Naive thymus-derived CD8-positive, alpha-beta T cell (primary cell): ENCODE data around the gene AQP12B. TPM values are rescaled to one million over a fixed set of nuclear protein-coding genes. Genes with fewer than 3 reads are reported as not detected.

Source experiments
- ATAC-seq, 2 donors: fragments of 150-1000 bp; cut with Tn5 transposase in 1 of 2; sonication (Bioruptor Pico), chemical (Tn5 transposase) in 1 of 2; 1 replicate in 1 of 2; 2 replicates in 1 of 2; pipeline ENCODE4 v1.10.0; 2021; ENCODE audit warnings: mild to moderate bottlenecking in 2 of 2, moderate library complexity in 2 of 2
- POLR2A ChIA-PET: fragments of 350-600 bp; sonication (Branson Sonifier 250); formaldehyde crosslinking; loops from one replicate; lab custom pipeline; 2021; ENCODE audit warnings: antibody characterized with exemption; lab: Charles Lee
- DNase-seq, 10 donors: peaks; one replicate each; pipeline versions ENCODE4 v3.0.0 to v3.0.0-alpha.2; 2020 to 2022
- H3K27ac Mint-ChIP-seq, 10 donors: one replicate each; pipeline ENCODE4 v1.8.0; 2020 to 2022; ENCODE audit warnings: mild to moderate bottlenecking in 10 of 10, mixed read lengths in 10 of 10, moderate library complexity in 4 of 10, inconsistent platforms in 1 of 10
- H3K27me3 Mint-ChIP-seq, 5 donors: one replicate each; pipeline ENCODE4 v1.8.0; 2021 to 2022; ENCODE audit warnings: mixed read lengths in 5 of 5
- H3K36me3 Mint-ChIP-seq, 3 donors: one replicate each; pipeline ENCODE4 v1.8.0; 2020 to 2022; ENCODE audit warnings: mixed read lengths in 3 of 3, mild to moderate bottlenecking in 2 of 3, inconsistent platforms in 1 of 3
- H3K4me1 Mint-ChIP-seq, 4 donors: one replicate each; pipeline ENCODE4 v1.8.0; 2021 to 2022; ENCODE audit warnings: mixed read lengths in 4 of 4
- H3K4me3 Mint-ChIP-seq, 10 donors: one replicate each; pipeline ENCODE4 v1.8.0; 2020 to 2022; ENCODE audit warnings: mild to moderate bottlenecking in 10 of 10, mixed read lengths in 10 of 10, moderate library complexity in 6 of 10, inconsistent platforms in 1 of 10
- H3K9me3 Mint-ChIP-seq, 9 donors: one replicate each; pipeline ENCODE4 v1.8.0; 2020 to 2022; ENCODE audit warnings: mixed read lengths in 9 of 9, mild to moderate bottlenecking in 3 of 9, inconsistent platforms in 1 of 9, moderate library complexity in 1 of 9
- polyA plus RNA-seq, 3 donors: library from polyadenylated mRNA; unstranded; fragments of 300-500 nt; fragmentation: Illumina TruSeq; gene quantifications; one replicate each; pipeline ENCODE4 v1.2.3, GENCODE V29; 2021
- total RNA-seq, 8 experiments: library from RNA in 2 of 8; stranded (reverse) in 2 of 8; gene quantifications; one replicate each; pipeline ENCODE4 v1.2.3 and lab custom pipeline; 2021 to 2026

Gene AQP12B
- total and polyA plus RNA-seq, 5 experiments from 2014 or later: not detected

DNA sequence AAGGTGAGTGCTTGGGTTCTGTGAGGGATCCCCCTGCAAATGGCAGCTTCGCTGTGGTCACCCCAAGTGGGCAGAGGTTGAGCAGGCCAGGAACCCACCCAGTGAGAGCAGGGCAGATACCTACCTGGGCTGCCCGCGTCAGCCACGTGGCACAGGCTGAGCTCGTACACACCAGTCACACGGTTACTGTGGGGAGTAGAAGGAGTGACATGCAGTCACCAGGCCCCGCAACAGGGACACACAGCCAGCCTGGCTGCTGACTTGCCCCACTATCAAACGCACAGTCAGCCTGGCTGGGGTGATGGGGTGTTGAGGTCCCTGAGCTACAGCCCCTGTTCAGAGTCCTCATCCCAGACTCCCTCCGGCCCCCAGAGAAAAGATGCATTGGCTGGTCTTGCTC lies 41.2 kb upstream of the AQP12B start:
- H3K27ac Mint-ChIP-seq: no peak overlapping the region
- DNase-seq (no peak), ATAC-seq (no peak)
- peaks cover 0 to 2% (median 0%) of the 10 kb centered on the region in 5 donors for H3K27me3 Mint-ChIP-seq
- H3K4me3 Mint-ChIP-seq: no peak overlapping the region
- H3K4me1 Mint-ChIP-seq: no peaks in the 10 kb centered on the region
- no peaks in the 10 kb centered on the region for H3K9me3 Mint-ChIP-seq
- POLR2A ChIA-PET: no interaction called here
- H3K36me3 Mint-ChIP-seq: no peaks in the 10 kb centered on the region

GRCh38 chr2:240722796-240723735 lies 40.4 kb upstream of the AQP12B start:
- H3K27ac Mint-ChIP-seq: no peak overlapping the region
- H3K4me3 Mint-ChIP-seq: no peak overlapping the region
- no peaks in the 10 kb centered on the region for H3K4me1 Mint-ChIP-seq
- POLR2A ChIA-PET: no interaction called here
- no peaks in the 10 kb centered on the region for H3K36me3 Mint-ChIP-seq
- no peaks in the 10 kb centered on the region for H3K9me3 Mint-ChIP-seq
- DNase-seq (no peak), ATAC-seq (no peak)
- peaks cover 0 to 2% (median 0%) of the 10 kb centered on the region in 5 donors for H3K27me3 Mint-ChIP-seq

DNA sequence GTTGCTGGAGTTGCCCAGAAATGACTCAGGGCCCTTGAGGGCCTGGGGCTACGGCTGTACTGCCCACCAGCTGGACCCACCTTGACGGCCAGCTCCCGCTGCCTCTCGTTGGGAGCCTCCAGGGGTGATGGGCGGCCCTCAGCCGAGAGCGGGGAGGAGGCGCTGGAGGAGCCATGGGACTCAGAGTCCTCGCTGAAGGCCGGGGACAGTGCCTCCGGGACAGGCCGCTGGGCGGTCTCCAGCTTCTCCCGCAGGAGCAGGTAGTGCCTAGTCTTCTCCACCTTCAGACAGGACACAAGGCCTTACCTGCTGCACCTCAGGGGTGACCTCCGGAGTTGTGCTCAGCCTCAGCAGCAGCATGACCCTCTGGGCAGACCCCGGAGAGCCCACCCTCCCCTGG lies 39.7 kb upstream of the AQP12B start:
- H3K27ac Mint-ChIP-seq: no peak overlapping the region
- H3K27me3 Mint-ChIP-seq: peaks cover 0 to 2% (median 0%) of the 10 kb centered on the region in 5 donors
- ATAC-seq (no peak), DNase-seq (no peak)
- H3K4me1 Mint-ChIP-seq: no peaks in the 10 kb centered on the region
- no peak overlapping the region for H3K4me3 Mint-ChIP-seq
- H3K36me3 Mint-ChIP-seq: no peaks in the 10 kb centered on the region
- POLR2A ChIA-PET: interaction anchor here (0.7 kb wide), 1 partner anchor 43 kb away, joined by 3 read pairs; no protein-coding TSS in a partner anchor
- no peaks in the 10 kb centered on the region for H3K9me3 Mint-ChIP-seq

DNA sequence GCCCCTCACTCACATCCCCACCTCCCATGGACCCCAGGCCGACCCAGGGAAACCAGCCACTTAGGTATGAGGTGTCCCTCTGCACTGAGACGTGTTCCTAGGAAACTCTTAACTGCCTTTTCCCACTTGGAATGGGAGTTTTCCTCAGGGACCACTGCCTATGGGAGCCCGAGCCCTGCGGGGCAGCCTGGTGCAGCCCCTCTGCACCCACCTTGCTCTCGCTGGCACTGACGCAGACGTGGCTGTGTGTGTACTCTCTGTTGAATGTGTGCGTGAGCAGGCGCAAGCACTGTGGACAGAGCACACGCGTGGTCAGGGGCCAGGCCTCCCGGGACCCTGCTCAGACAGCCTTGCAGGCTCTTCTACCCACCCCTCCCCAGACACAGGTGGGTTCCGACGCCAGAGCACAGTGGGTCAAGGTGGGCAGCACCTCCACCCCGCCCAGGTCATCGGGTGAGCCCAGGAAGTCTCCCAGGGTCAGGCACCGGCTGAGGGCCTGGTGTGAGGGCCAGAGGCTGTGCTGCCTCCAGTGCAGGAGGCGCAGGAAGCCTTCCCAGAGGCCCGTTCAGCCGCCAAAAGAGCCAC lies 39.0 kb upstream of the AQP12B start:
- Mint-ChIP-seq H3K27ac (no peak overlapping the region), H3K4me1 (no peaks in the 10 kb centered on the region), H3K9me3 (no peaks in the 10 kb centered on the region), H3K27me3 (peaks cover 0 to 2% (median 0%) of the 10 kb centered on the region in 5 donors), H3K4me3 (no peak overlapping the region), H3K36me3 (no peaks in the 10 kb centered on the region)
- POLR2A ChIA-PET: interaction anchor here (0.7 kb wide), 1 partner anchor 43 kb away, joined by 3 read pairs; no protein-coding TSS in a partner anchor
- DNase-seq (no peak), ATAC-seq (no peak)

DNA sequence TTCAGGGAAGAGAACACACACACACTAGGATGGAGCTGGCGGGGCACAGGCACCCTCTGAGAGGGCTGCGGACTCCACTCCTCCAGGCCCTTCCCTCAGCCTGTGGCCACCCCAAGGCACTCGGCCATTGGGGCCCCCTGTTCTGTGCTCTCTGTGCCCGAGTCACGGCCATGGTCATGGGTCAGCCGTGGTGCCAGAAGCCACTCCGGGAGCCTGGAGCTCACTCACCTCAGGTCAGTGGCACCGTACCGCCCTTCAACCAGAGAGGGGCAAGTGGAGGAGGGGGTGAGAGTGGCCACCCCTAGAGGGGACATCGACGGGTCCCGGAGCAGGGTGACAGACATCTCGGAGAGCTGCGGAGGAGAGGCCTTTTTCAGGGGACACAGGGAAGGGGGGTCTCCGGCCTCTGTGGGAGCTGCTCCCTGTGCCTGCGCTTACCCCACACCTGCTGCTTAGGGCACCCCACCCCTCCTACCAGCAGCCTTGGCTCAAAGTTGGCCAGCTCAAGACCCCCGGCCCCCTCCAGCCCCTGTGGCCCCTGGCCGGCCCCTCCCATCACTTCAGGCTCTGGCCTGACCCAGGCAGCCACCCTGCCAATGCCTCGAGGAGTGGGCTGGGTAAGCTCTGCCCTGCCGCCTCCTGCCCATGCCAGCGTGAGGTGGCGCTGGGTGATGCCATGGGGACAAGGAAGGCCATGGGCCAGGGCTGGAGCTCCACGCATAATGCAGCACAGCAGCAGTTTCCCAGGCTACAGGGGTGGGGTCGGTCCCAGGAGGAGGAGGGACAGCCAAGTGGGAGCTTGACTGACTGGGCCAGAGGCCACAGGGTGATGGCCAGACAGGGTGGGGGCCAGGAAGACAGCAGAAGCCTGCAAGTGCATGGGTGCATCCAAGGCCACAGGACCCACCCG lies 38.3 kb upstream of the AQP12B start:
- H3K4me3 Mint-ChIP-seq: no peak overlapping the region
- peaks cover 0 to 2% (median 0%) of the 10 kb centered on the region in 5 donors for H3K27me3 Mint-ChIP-seq
- POLR2A ChIA-PET: no interaction called here
- H3K9me3 Mint-ChIP-seq: no peaks in the 10 kb centered on the region
- H3K4me1 Mint-ChIP-seq: no peaks in the 10 kb centered on the region
- H3K36me3 Mint-ChIP-seq: no peaks in the 10 kb centered on the region
- H3K27ac Mint-ChIP-seq: no peak overlapping the region
- DNase-seq: no peak
- no peak for ATAC-seq

DNA sequence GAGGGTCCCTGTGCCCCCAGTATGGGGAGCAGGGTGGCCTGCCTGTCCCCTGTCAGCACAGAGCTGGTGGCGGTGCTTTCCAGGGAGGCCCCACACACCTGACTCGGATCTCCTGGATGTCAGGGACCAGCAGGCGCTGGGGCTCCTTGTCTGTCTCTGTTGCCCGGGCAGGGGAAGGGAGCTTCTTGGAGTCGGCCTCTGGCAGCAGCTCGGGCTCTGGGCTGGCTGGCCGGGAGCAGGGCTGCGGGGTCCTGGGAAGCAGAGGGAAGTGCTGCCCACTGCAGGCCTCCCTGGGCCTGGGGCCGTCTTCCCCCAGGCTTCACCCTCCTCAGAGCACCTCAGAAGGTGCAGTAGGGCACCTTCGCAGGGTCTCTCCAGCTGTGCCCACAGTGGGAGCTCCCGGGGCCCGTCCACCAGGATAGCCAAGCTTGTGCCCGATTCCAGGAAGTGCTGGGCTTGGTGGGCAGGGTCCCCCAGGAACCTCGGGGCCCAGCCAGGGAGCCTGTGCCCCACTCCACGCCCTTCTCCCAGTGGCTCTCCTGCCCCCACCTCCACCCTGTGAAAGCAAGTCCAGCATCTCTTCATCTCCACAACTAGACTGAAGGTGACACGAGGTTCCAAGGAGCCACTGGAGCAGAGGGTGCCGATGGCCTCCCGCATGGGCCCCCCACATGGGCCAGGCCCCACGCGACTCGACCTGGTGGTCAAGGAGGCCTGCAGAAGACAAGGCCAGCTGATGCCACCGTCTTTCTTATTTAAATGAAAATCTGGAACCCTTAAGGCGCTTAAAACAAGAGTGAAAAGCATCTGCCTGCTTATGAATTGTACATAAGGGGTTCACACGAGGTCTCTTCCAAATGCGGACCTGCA lies 37.2 kb upstream of the AQP12B start:
- H3K9me3 Mint-ChIP-seq: no peaks in the 10 kb centered on the region
- POLR2A ChIA-PET: no interaction called here
- ATAC-seq (no peak), DNase-seq (no peak)
- no peaks in the 10 kb centered on the region for H3K4me1 Mint-ChIP-seq
- H3K36me3 Mint-ChIP-seq: no peaks in the 10 kb centered on the region
- peaks cover 0 to 2% (median 0%) of the 10 kb centered on the region in 5 donors for H3K27me3 Mint-ChIP-seq
- no peak overlapping the region for H3K27ac Mint-ChIP-seq
- no peak overlapping the region for H3K4me3 Mint-ChIP-seq

DNA sequence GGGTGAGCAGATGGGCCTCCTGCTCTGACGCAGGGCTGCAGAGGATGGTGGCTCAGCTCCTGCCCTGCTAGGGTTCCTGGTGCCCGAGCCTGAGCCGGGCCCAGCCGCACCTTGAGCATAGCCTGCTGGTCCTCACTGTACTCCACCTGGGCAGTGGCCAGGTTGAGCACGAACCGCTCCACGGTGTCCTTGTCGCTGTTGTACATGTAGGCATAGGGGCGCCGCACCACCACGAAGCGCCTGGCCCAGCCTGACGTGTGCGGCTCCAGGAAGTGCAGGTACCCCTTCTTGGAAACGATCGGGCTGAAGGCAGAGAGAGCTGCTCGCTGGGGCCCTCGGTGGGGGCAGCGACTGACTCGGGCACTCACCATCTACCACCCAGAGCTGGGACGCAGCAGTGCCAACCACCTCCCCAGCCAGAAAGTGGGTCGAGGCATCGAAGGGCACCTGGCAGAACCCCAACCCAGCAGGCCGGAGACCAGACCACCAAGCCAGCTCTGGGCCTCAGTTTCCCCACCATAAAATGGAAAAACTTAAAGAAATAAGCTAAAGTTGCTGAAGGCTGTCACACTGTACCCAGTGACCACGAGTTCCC lies 36.3 kb upstream of the AQP12B start:
- Mint-ChIP-seq H3K27ac (no peak overlapping the region), H3K4me3 (no peak overlapping the region), H3K36me3 (no peaks in the 10 kb centered on the region), H3K4me1 (no peaks in the 10 kb centered on the region), H3K9me3 (no peaks in the 10 kb centered on the region), H3K27me3 (peaks cover 0 to 2% (median 0%) of the 10 kb centered on the region in 5 donors)
- POLR2A ChIA-PET: no interaction called here
- DNase-seq (no peak), ATAC-seq (no peak)

- Mint-ChIP-seq H3K9me3 (no peaks in the 10 kb centered on the region), H3K27me3 (peaks cover 0 to under 1% (median 0%) of the 10 kb centered on the region in 5 donors), H3K27ac (no peak overlapping the region), H3K4me3 (no peak overlapping the region), H3K4me1 (no peaks in the 10 kb centered on the region), H3K36me3 (no peaks in the 10 kb centered on the region)
- ATAC-seq: no peak
- no peak for DNase-seq
- POLR2A ChIA-PET: no interaction called here
Measured at GRCh38 chr2:240717681-240718581, 35.2 kb upstream of the AQP12B start.

DNA sequence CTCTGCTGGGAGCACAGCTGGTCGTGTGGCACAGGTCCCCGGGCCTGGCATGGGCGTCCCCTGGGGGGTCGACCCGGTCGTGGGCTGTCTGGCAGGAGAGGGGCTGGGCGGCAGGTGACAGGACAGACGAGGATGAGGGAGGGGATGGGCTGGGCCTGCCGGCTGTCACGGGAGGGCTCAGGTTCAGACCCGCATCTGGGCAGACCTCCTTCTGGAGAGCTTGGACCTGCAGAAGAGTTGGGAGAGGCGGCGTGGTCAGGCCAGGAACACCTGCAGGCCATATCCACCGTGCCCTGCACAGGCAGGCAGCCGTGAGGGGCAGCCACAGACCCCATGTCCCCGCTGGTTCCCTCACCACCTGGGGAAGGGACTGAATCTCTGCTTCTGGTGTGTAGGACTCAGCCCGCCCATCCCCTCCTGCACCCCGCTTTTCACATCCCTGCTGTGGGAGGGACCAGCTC lies 34.5 kb upstream of the AQP12B start:
- POLR2A ChIA-PET: no interaction called here
- no peaks in the 10 kb centered on the region for H3K27me3 Mint-ChIP-seq
- ATAC-seq (no peak), DNase-seq (no peak)
- H3K27ac Mint-ChIP-seq: no peak overlapping the region
- H3K9me3 Mint-ChIP-seq: no peaks in the 10 kb centered on the region
- H3K4me1 Mint-ChIP-seq: no peaks in the 10 kb centered on the region
- no peak overlapping the region for H3K4me3 Mint-ChIP-seq
- H3K36me3 Mint-ChIP-seq: no peaks in the 10 kb centered on the region

GRCh38 chr2:240716130-240716798 lies 33.6 kb upstream of the AQP12B start:
- POLR2A ChIA-PET: no interaction called here
- no peaks in the 10 kb centered on the region for H3K36me3 Mint-ChIP-seq
- ATAC-seq: no peak
- peak overlapping the region in 1 of 10 donors; percentile 38 for H3K4me3 Mint-ChIP-seq
- H3K9me3 Mint-ChIP-seq: no peaks in the 10 kb centered on the region
- no peaks in the 10 kb centered on the region for H3K4me1 Mint-ChIP-seq
- H3K27ac Mint-ChIP-seq: no peak overlapping the region
- H3K27me3 Mint-ChIP-seq: no peaks in the 10 kb centered on the region
- no peak for DNase-seq
